ENCODE data around the gene SNRNP25. TPM values are rescaled to one million over a fixed set of nuclear protein-coding genes. Genes with fewer than 3 reads are reported as not detected.

SNRNP25 gene
- total and polyA plus RNA-seq, 12 donors = 22.6 to 51.1 (median 32.9) TPM

GRCh38 chr16:38941-39892 lies 14.4 kb upstream of the SNRNP25 start:
- no peaks in the 10 kb centered on the region for H3K36me3 ChIP-seq (replicated peaks in 1 of 2)
- intact Hi-C loops (cut with DNase I) = no loop called here

DNA sequence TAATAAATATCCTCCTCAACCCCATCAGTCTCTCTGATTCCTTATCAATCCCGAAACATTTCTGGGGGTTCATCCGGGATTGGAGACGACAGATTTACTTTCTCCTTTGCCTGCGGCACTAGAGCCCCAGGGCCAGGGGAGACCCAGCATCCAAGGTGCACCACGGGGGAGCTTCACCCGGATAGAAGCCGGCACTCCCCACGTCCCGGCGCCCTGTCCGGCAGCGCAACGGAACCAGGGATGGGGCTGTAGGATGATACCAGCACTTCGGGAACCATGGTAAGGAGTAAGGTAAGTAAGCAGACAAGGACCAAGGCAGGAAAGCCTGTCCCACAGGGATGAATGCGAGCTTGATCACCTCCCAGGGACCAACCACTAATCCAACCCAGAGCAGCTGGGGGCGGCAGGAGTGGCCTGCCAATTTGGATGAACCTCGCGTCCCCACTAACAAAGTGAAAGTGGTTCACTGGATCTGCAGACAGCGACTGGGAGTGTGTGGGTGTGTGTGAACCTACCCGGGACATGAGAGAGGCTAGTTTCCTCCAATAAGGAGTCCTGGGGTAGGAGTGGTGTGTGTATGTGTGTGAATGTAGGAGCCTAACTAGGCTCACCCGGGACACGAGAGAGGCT lies 12.1 kb upstream of the SNRNP25 start:
- H3K9me3 ChIP-seq (replicated peaks in 1 of 3) = no peaks in the 10 kb centered on the region
- peaks cover 0 to 15% of the 10 kb centered on the region in 2 donors for H3K36me3 ChIP-seq (replicated peaks in 1 of 2)
- intact Hi-C loops (cut with DNase I) = no loop called here
- H3K27me3 ChIP-seq = no peaks in the 10 kb centered on the region
- WGBS, 4 donors = 86 to 93% (median 90%) methylated on average over 19 to 22 of the region's 22 CpGs
- TF ChIP-seq POLR2A (IDR thresholded peaks at IDR 0.05) = no peak
- TF ChIP-seq CTCF (IDR thresholded peaks at IDR 0.05) = no peak
- H3K27ac ChIP-seq = no peak overlapping the region
- DNase-seq = no peak
- no peaks in the 10 kb centered on the region for H3K4me1 ChIP-seq (replicated peaks in 1 of 2)
- no peak overlapping the region for H3K4me3 ChIP-seq

More at GRCh38 chr16:38941-39892, 14.4 kb upstream of the SNRNP25 start:
- H3K27me3 ChIP-seq = no peaks in the 10 kb centered on the region
- H3K4me3 ChIP-seq = no peak overlapping the region
- no peaks in the 10 kb centered on the region for H3K4me1 ChIP-seq (replicated peaks in 1 of 2)
- peak in 2 of 7 donors; percentile 2 to 42 for DNase-seq
- no peak overlapping the region for H3K27ac ChIP-seq
- 78 to 88% (median 87%) methylated on average over 9 to 13 of the region's 13 CpGs for WGBS, 4 donors
- H3K9me3 ChIP-seq (replicated peaks in 1 of 3) = no peaks in the 10 kb centered on the region
- no peak for TF ChIP-seq CTCF (IDR thresholded peaks at IDR 0.05)
- TF ChIP-seq POLR2A (IDR thresholded peaks at IDR 0.05) = no peak

- Histone ChIP-seq H3K27ac (no peak overlapping the region), H3K9me3 (replicated peaks in 1 of 3) (no peaks in the 10 kb centered on the region), H3K27me3 (no peaks in the 10 kb centered on the region), H3K4me3 (no peak overlapping the region), H3K4me1 (replicated peaks in 1 of 2) (no peaks in the 10 kb centered on the region), H3K36me3 (replicated peaks in 1 of 2) (peaks cover 0 to 18% of the 10 kb centered on the region in 2 donors)
- no peak for TF ChIP-seq CTCF (IDR thresholded peaks at IDR 0.05)
- no peak for TF ChIP-seq POLR2A (IDR thresholded peaks at IDR 0.05)
- no peak for DNase-seq
- intact Hi-C loops (cut with DNase I) = no loop called here
- WGBS, 4 donors = 88 to 94% (median 90%) methylated on average over 11 of the region's 11 CpGs
Measured at GRCh38 chr16:42069-42457, 11.6 kb upstream of the SNRNP25 start.

- Histone ChIP-seq H3K4me3 (no peak overlapping the region), H3K9me3 (replicated peaks in 1 of 3) (no peaks in the 10 kb centered on the region), H3K27ac (no peak overlapping the region), H3K36me3 (replicated peaks in 1 of 2) (peaks cover 0 to 21% of the 10 kb centered on the region in 2 donors), H3K4me1 (replicated peaks in 1 of 2) (no peaks in the 10 kb centered on the region), H3K27me3 (no peaks in the 10 kb centered on the region)
- 84 to 93% (median 87%) methylated on average over 4 of the region's 4 CpGs for WGBS, 4 donors
- intact Hi-C loops (cut with DNase I) = no loop called here
- DNase-seq = peak in 1 of 7 donors; percentile 11
- TF ChIP-seq CTCF (IDR thresholded peaks at IDR 0.05) (no peak), POLR2A (IDR thresholded peaks at IDR 0.05) (no peak)
Measured at GRCh38 chr16:42691-43090, 10.9 kb upstream of the SNRNP25 start.
